SK-N-SH treated with all-trans-retinoic acid at 6 μM for 48 hours (cell line): ENCODE measurements around the gene PRF1.

Experiments
- ATAC-seq: fragments of 200-7000 bp; cut with Tn5 transposase; 3 replicates; pipeline ENCODE4 v1.9.1; 2020; ENCODE audit warnings: mild to moderate bottlenecking, moderate library complexity
- BACH2 ChIP-seq: fragments of 250-450 bp; sonication (Bioruptor Pico); IDR thresholded peaks from 2 replicates; pipeline ENCODE4 v1.9.0; 2021; ENCODE audit warnings: mild to moderate bottlenecking, borderline replicate concordance
- CREB5 ChIP-seq: fragments of 250-450 bp; sonication (Bioruptor Pico); IDR thresholded peaks from 2 replicates; pipeline ENCODE4 v1.5.1; 2020; ENCODE audit warnings: low read depth, mild to moderate bottlenecking, moderate library complexity
- CSDC2 ChIP-seq: fragments of 250-450 bp; sonication (Bioruptor Pico); IDR thresholded peaks from 2 replicates; pipeline ENCODE4 v1.5.0; 2020; ENCODE audit warnings: mild to moderate bottlenecking, moderate library complexity
- ESRRG ChIP-seq: fragments of 250-450 bp; sonication (Bioruptor Pico); IDR thresholded peaks from 2 replicates; pipeline ENCODE4 v1.6.1; 2021; ENCODE audit warnings: mild to moderate bottlenecking
- GLIS3 ChIP-seq: fragments of 250-450 bp; sonication (Bioruptor Pico); IDR thresholded peaks from 2 replicates; pipeline ENCODE4 v1.5.0; 2020; ENCODE audit warnings: mild to moderate bottlenecking, moderate library complexity
- ISL1 ChIP-seq: fragments of 250-450 bp; sonication (Bioruptor Pico); IDR thresholded peaks from 2 replicates; pipeline ENCODE4 v2.1.2; 2022; ENCODE audit warnings: mild to moderate bottlenecking, moderate library complexity
- OSR1 ChIP-seq: fragments of 250-450 bp; sonication (Bioruptor Pico); IDR thresholded peaks from 2 replicates; pipeline ENCODE4 v1.8.0; 2022; ENCODE audit warnings: moderate library complexity, mild to moderate bottlenecking, inconsistent platforms
- PATZ1 ChIP-seq: fragments of 250-450 bp; sonication (Bioruptor Pico); IDR thresholded peaks from 2 replicates; pipeline ENCODE4 v1.8.0; 2020; ENCODE audit warnings: mild to moderate bottlenecking, moderate library complexity, borderline replicate concordance
- POU6F1 ChIP-seq: fragments of 250-450 bp; sonication (Bioruptor Pico); IDR thresholded peaks from 2 replicates; pipeline ENCODE4 v1.8.0; 2021; ENCODE audit warnings: low read depth, mild to moderate bottlenecking, moderate library complexity, borderline replicate concordance
- PPARA ChIP-seq: fragments of 250-450 bp; sonication (Bioruptor Pico); IDR thresholded peaks from 2 replicates; pipeline ENCODE4 v1.5.0; 2020; ENCODE audit warnings: mild to moderate bottlenecking, borderline replicate concordance
- TCF4 ChIP-seq: fragments of 250-450 bp; sonication (Bioruptor Pico); IDR thresholded peaks from 2 replicates; pipeline ENCODE4 v1.8.0; 2021; ENCODE audit warnings: mild to moderate bottlenecking, moderate library complexity, borderline replicate concordance
- TOX ChIP-seq: fragments of 250-450 bp; sonication (Bioruptor Pico); IDR thresholded peaks from 2 replicates; pipeline ENCODE4 v1.8.0; 2021; ENCODE audit warnings: mild to moderate bottlenecking, moderate library complexity, borderline replicate concordance
- TSHZ2 ChIP-seq: fragments of 250-450 bp; sonication (Bioruptor Pico); IDR thresholded peaks from 2 replicates; pipeline ENCODE4 v1.5.0; 2020; ENCODE audit warnings: mild to moderate bottlenecking, moderate library complexity
- ZC3H10 ChIP-seq: fragments of 250-450 bp; sonication (Bioruptor Pico); IDR thresholded peaks from 2 replicates; pipeline ENCODE4 v1.5.1; 2021; ENCODE audit warnings: mild to moderate bottlenecking, moderate library complexity
- ZFP3 ChIP-seq: fragments of 250-450 bp; sonication (Bioruptor Pico); IDR thresholded peaks from 2 replicates; pipeline ENCODE4 v1.5.0; 2020; ENCODE audit warnings: mild to moderate bottlenecking, moderate library complexity
- ZFP30 ChIP-seq: fragments of 450-650 bp; formaldehyde crosslinking; IDR thresholded peaks from 2 replicates; pipeline ENCODE4 v1.5.0; 2022; ENCODE audit warnings: mild to moderate bottlenecking, moderate library complexity
- ZNF565 ChIP-seq: fragments of 450-650 bp; formaldehyde crosslinking; conservative IDR thresholded peaks from 2 replicates; pipeline ENCODE4 v1.5.0; 2020; ENCODE audit warnings: low read depth, mild to moderate bottlenecking, moderate library complexity
- ZNF70 ChIP-seq: fragments of 450-650 bp; formaldehyde crosslinking; IDR thresholded peaks from 2 replicates; pipeline ENCODE4 v1.5.0; 2020; ENCODE audit warnings: mild to moderate bottlenecking, moderate library complexity
- ZNF8 ChIP-seq: fragments of 450-650 bp; formaldehyde crosslinking; IDR thresholded peaks from 2 replicates; pipeline ENCODE4 v1.5.0; 2020; ENCODE audit warnings: mild to moderate bottlenecking, moderate library complexity

PRF1 gene

GRCh38 chr10:70592746-70593512, 9.6 kb downstream of the PRF1 start:
- ATAC-seq: no peak
- TF ChIP-seq GLIS3 (CRISPR knock-in tag) (no peak), BACH2 (CRISPR knock-in tag) (no peak), TSHZ2 (CRISPR knock-in tag) (no peak), ZFP30 (CRISPR knock-in tag) (no peak)

GRCh38 chr10:70592186-70592735, 10.3 kb downstream of the PRF1 start:
- ATAC-seq: no peak
- TF ChIP-seq OSR1 (CRISPR knock-in tag) (no peak), ESRRG (CRISPR knock-in tag) (no peak), CSDC2 (CRISPR knock-in tag) (no peak), TCF4 (CRISPR knock-in tag) (no peak), POU6F1 (no peak), ZNF70 (CRISPR knock-in tag) (no peak), TOX (no peak), ZFP3 (CRISPR knock-in tag) (no peak), CREB5 (CRISPR knock-in tag) (no peak), GLIS3 (CRISPR knock-in tag) (no peak), ZC3H10 (CRISPR knock-in tag) (no peak), ZNF8 (CRISPR knock-in tag) (no peak), ZNF565 (CRISPR knock-in tag) (no peak)
- TF ChIP-seq, all 23 proteins: peak for 0

GRCh38 chr10:70590655-70591416, 11.7 kb downstream of the PRF1 start:
- TF ChIP-seq PATZ1 (CRISPR knock-in tag): no peak
- no peak for TF ChIP-seq PPARA (CRISPR knock-in tag)
- no peak for TF ChIP-seq TCF4 (CRISPR knock-in tag)
- TF ChIP-seq ZNF565 (CRISPR knock-in tag): no peak
- TF ChIP-seq OSR1 (CRISPR knock-in tag): no peak
- TF ChIP-seq ZFP3 (CRISPR knock-in tag): no peak
- TF ChIP-seq ZC3H10 (CRISPR knock-in tag): no peak
- no peak for TF ChIP-seq GLIS3 (CRISPR knock-in tag)
- no peak for TF ChIP-seq ZNF8 (CRISPR knock-in tag)
- TF ChIP-seq POU6F1: no peak
- no peak for TF ChIP-seq ESRRG (CRISPR knock-in tag)
- TF ChIP-seq TOX: no peak
- TF ChIP-seq BACH2 (CRISPR knock-in tag): no peak
- TF ChIP-seq TSHZ2 (CRISPR knock-in tag): no peak
- TF ChIP-seq ZFP30 (CRISPR knock-in tag): no peak
- no peak for TF ChIP-seq ISL1 (CRISPR knock-in tag)
- TF ChIP-seq CSDC2 (CRISPR knock-in tag): no peak
- no peak for ATAC-seq
